Right lobe of liver (tissue), 6 donors: Measurements from ENCODE around the gene PKLR. TPM values are rescaled to one million over a fixed set of nuclear protein-coding genes. Genes with fewer than 3 reads are reported as not detected.
A peak's percentile ranks its signal among the peaks of the same experiment; 100 is the strongest.

Source experiments
- ATAC-seq, 4 donors: fragments of 200-7000 bp; cut with Tn5 transposase; one replicate each; pipeline ENCODE4 v1.9.1; 2020; ENCODE audit warnings: mild to moderate bottlenecking in 4 of 4, moderate library complexity in 4 of 4
- DNase-seq, 3 donors: peaks; one replicate each; pipeline ENCODE4 v3.0.0-alpha.2; 2020
- H3K27ac ChIP-seq, 3 donors: fragments of 200-600 bp; one replicate each; pipeline ENCODE4 v1.8.0; 2022
- H3K27me3 ChIP-seq, 2 donors: fragments of 200-600 bp; one replicate each; pipeline ENCODE4 v1.8.0; 2022
- H3K36me3 ChIP-seq, 4 donors: fragments of 200-600 bp; sonication (generic) in 1 of 4; one replicate each; pipeline versions ENCODE4 v1.5.1 to v1.8.0; 2017 to 2022; ENCODE audit warnings: control low read depth in 1 of 4
- H3K4me1 ChIP-seq, 4 donors: fragments of 200-600 bp; sonication (generic) in 1 of 4; one replicate each; pipeline versions ENCODE4 v1.5.1 to v1.8.0; 2017 to 2022; ENCODE audit warnings: control low read depth in 1 of 4
- H3K4me3 ChIP-seq, 3 donors: fragments of 200-600 bp; one replicate each; pipeline ENCODE4 v1.8.0; 2022
- H3K9me3 ChIP-seq, 4 donors: fragments of 200-600 bp; sonication (generic) in 1 of 4; one replicate each; pipeline versions ENCODE4 v1.5.1 to v1.8.0; 2017 to 2022; ENCODE audit warnings: control low read depth in 1 of 4
- POLR2A ChIP-seq: fragments of 450-650 bp; IDR thresholded peaks from one replicate; pipeline ENCODE4 v1.6.1; 2017; ENCODE audit warnings: antibody characterized with exemption, mild to moderate bottlenecking
- WGBS: methylation state at CpG from one replicate; pipeline ENCODE4 v1.1.6; 2018; ENCODE audit warnings: low coverage, low lambda C conversion rate; ENCODE audit not compliant: insufficient coverage; ENCODE audit errors: missing lambda C conversion rate; 5-methylcytosine and 5-hydroxymethylcytosine counted together
- intact Hi-C, 2 donors: fragments of 100-400 bp; cut with DNase I; formaldehyde crosslinking; loops; one replicate each; pipeline versions ENCODE4 v1.11.2 to v1.14.1; 2022
- total RNA-seq, 6 experiments: library from RNA; depleted of rRNA in 2 of 6; stranded (reverse); fragments of >200 nt in 2 of 6; fragmentation: NEBNext Ultra II Directional in 3 of 6; extraction: Animal tissue kit (Norgen Biotek cat#: 25700) in 3 of 6; gene quantifications; one replicate each; pipeline versions ENCODE4 v1.1.0 to v1.2.4, GENCODE V29; 2016 to 2023
- TF ChIP-seq, protein P1 (sequence below), 4 donors: fragments of 200-600 bp in 3 of 4; fragments of 450-650 bp in 1 of 4; IDR thresholded peaks; one replicate each; pipeline versions ENCODE4 v1.5.1 to v1.8.0; 2016 to 2022; ENCODE audit warnings: antibody characterized with exemption in 4 of 4, mild to moderate bottlenecking in 2 of 4
- donor health status: DM: no; HTN: yes; CAD: no.
- donor health status: DM: no; HTN: no; CAD: no.
- donor health status: DM: no; HTN: no; CAD: no.
- donor health status: DM: no; HTN: yes; CAD: no.
- donor health status: DM: no; HTN: yes; CAD: no.

Gene PKLR
- total RNA-seq, 6 experiments from 2014 or later: 27.0 to 95.3 (median 36.1) TPM

DNA sequence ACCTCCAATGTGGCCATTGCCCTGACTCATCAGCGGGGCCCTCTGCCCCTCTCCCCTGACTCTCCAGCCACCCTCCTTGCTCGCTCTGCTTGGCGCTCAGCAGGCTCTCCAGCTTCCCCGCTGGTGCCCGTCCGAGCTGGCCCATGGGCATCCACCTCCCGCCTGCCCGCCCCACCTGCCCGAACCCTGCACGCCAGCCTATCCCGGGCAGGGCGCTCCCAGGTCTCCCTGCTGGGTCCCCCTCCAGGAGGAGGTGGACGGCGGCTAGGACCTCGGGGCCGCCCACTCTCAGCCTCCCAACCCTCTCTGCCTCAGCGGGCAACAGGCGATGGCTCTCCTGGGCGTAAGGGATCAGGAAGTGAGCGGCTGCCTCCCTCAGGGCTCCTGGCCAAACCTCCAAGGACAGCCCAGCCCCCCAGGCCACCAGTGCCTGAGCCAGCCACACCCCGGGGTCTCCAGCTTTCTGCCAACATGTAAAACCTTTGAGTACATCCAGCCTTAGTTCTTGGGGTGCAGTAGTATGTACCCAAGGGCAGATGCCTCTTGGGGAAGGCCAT is 13.2 kb downstream of the PKLR start:
- ATAC-seq (peak in 2 of 4 donors; percentile 9), DNase-seq (no peak)
- Histone ChIP-seq H3K36me3 (no peaks in the 10 kb centered on the region), H3K4me1 (peaks cover 0 to 5% (median 0%) of the 10 kb centered on the region in 4 donors), H3K4me3 (no peak overlapping the region), H3K9me3 (no peaks in the 10 kb centered on the region), H3K27me3 (no peaks in the 10 kb centered on the region), H3K27ac (no peak overlapping the region)
- TF ChIP-seq POLR2A: no peak
- TF ChIP-seq, protein P1, sequence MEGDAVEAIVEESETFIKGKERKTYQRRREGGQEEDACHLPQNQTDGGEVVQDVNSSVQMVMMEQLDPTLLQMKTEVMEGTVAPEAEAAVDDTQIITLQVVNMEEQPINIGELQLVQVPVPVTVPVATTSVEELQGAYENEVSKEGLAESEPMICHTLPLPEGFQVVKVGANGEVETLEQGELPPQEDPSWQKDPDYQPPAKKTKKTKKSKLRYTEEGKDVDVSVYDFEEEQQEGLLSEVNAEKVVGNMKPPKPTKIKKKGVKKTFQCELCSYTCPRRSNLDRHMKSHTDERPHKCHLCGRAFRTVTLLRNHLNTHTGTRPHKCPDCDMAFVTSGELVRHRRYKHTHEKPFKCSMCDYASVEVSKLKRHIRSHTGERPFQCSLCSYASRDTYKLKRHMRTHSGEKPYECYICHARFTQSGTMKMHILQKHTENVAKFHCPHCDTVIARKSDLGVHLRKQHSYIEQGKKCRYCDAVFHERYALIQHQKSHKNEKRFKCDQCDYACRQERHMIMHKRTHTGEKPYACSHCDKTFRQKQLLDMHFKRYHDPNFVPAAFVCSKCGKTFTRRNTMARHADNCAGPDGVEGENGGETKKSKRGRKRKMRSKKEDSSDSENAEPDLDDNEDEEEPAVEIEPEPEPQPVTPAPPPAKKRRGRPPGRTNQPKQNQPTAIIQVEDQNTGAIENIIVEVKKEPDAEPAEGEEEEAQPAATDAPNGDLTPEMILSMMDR (IDR thresholded peaks at IDR 0.05): no peak
- intact Hi-C loops: no loop called here
- WGBS: 73% methylated on average over 3 of the region's 21 CpGs

DNA sequence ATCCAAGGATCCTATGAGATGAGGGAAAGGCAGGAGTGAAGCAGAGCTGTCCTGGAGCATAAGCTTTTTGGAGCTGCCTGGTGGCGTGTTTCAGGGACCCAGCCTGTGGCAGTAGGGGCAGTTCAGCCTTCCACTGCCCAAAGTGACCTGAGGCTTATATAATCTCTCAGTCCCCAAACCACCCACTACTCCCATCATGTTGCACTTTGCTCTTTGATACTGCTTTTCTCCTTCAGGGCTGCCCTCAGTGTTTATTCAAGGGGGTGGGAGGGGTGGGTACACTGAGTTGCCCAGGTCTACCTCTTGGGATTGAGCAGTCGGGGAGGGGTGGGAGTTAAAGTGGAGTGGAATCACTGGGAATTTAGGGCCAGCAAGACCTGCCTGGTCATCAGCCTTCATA is 14.7 kb downstream of the PKLR start:
- intact Hi-C loops: no loop called here

DNA sequence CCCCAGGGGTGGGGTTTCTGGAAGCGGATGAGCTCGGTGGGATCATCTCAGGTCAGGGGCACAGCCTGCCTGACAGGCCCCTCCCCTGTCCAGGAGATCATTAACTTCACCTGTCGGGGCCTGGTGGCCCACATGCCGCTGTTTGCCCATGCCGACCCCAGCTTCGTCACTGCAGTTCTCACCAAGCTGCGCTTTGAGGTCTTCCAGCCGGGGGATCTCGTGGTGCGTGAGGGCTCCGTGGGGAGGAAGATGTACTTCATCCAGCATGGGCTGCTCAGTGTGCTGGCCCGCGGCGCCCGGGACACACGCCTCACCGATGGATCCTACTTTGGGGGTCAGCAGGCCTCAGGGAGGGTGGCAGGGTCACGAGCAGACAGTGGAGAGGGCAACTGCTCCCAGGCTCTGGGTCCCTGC is 15.6 kb downstream of the PKLR start:
- WGBS: no CpG with 5 or more reads among the region's 18 CpGs

More for the DNA sequence above, 14.7 kb downstream of the PKLR start:
- Histone ChIP-seq H3K4me3 (no peak overlapping the region), H3K27ac (no peak overlapping the region), H3K9me3 (no peaks in the 10 kb centered on the region), H3K4me1 (peaks cover 0 to 5% (median 0%) of the 10 kb centered on the region in 4 donors), H3K36me3 (no peaks in the 10 kb centered on the region), H3K27me3 (no peaks in the 10 kb centered on the region)
- TF ChIP-seq, protein P1 (IDR thresholded peaks at IDR 0.05): no peak
- TF ChIP-seq POLR2A: no peak
- 38% methylated on average over 2 of the region's 2 CpGs for WGBS
- DNase-seq (peak in 1 of 3 donors; percentile 69), ATAC-seq (peak; percentile 40 to 71 (median 60))

DNA sequence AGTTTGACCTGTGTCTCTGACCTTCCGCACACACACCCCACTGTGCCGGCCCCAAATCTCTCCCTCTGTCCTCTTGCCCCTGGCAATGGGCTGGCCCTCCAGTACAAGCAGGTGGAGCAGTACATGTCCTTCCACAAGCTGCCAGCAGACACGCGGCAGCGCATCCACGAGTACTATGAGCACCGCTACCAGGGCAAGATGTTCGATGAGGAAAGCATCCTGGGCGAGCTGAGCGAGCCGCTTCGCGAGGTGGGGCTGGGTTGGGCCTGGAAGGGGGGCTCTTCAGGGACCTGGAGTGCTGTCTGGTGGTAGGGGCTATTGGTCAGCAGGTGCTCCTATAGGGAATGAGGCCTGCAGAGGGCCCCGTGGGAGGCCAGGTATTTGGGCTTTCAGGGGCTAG is 16.2 kb downstream of the PKLR start:
- H3K36me3 ChIP-seq: no peaks in the 10 kb centered on the region
- TF ChIP-seq, protein P1 (IDR thresholded peaks at IDR 0.05): no peak
- no peak for TF ChIP-seq POLR2A
- H3K27me3 ChIP-seq: no peaks in the 10 kb centered on the region
- no peaks in the 10 kb centered on the region for H3K9me3 ChIP-seq
- ATAC-seq (no peak), DNase-seq (no peak)
- H3K27ac ChIP-seq: no peak overlapping the region
- intact Hi-C loops: no loop called here
- WGBS: 90% methylated on average over 13 of the region's 14 CpGs
- H3K4me1 ChIP-seq: peaks cover 0 to 5% (median 0%) of the 10 kb centered on the region in 4 donors
- no peak overlapping the region for H3K4me3 ChIP-seq

More for the DNA sequence above, 15.6 kb downstream of the PKLR start:
- TF ChIP-seq, protein P1 (IDR thresholded peaks at IDR 0.05): no peak
- no peak for TF ChIP-seq POLR2A
- intact Hi-C loops: no loop called here
- Histone ChIP-seq H3K27me3 (no peaks in the 10 kb centered on the region), H3K9me3 (no peaks in the 10 kb centered on the region), H3K27ac (no peak overlapping the region), H3K36me3 (no peaks in the 10 kb centered on the region), H3K4me3 (no peak overlapping the region), H3K4me1 (peaks cover 0 to 5% (median 0%) of the 10 kb centered on the region in 4 donors)
- ATAC-seq: peak in 2 of 4 donors; percentile 7 to 30
- DNase-seq: no peak
